OCI-LY7 (cell line): ENCODE data around the gene HSF2BP.

Experiments
- CTCF ChIP-seq: fragments of 200-600 bp; sonication (generic); conservative IDR thresholded peaks from 2 replicates; pipeline ENCODE4 v1.5.1; 2014; ENCODE audit warnings: mild to moderate bottlenecking, antibody characterized with exemption, low read length, moderate library complexity, mixed read lengths
- EZH2phosphoT487 ChIP-seq: fragments of 200-600 bp; sonication (generic); IDR thresholded peaks from 2 replicates; pipeline ENCODE4 v1.6.1; 2018; ENCODE audit warnings: low read depth, borderline replicate concordance, mild to moderate bottlenecking, mixed run types, antibody characterized with exemption, low read length, moderate library complexity, mixed read lengths

DNA sequence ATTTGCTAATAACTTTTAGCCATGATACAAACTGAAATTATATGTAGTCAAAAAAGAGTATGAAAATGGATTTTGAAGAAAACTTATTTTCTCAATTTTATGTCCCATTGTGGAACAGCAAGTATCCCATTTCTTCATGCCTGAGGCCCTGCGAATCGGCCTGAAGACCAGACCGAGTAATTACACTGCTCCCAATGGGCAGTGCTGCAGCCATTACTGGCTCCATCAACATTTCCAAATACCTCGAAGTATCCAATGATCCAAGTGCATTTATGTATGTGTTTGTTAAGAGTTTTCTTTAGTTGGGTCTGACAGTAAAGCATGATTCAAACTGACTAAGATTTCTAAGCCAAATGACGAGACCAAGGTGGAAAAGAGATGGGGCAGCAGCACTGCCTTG, 44.4 kb downstream of the HSF2BP start:
- TF ChIP-seq CTCF, result no peak
- TF ChIP-seq EZH2phosphoT487, result no peak
